SK-N-SH treated with all-trans-retinoic acid at 6 μM for 48 hours (cell line): ENCODE measurements around the gene SMTNL2.

ENCODE experiments used
- ATAC-seq: fragments of 200-7000 bp; cut with Tn5 transposase; 3 replicates; pipeline ENCODE4 v1.9.1; 2020; ENCODE audit warnings: mild to moderate bottlenecking, moderate library complexity
- ARNTL ChIP-seq: fragments of 450-650 bp; formaldehyde crosslinking; IDR thresholded peaks from 2 replicates; pipeline ENCODE4 v1.5.0; 2020; ENCODE audit warnings: low read depth, mild to moderate bottlenecking, moderate library complexity, borderline replicate concordance
- BACH2 ChIP-seq: fragments of 250-450 bp; sonication (Bioruptor Pico); IDR thresholded peaks from 2 replicates; pipeline ENCODE4 v1.9.0; 2021; ENCODE audit warnings: mild to moderate bottlenecking, borderline replicate concordance
- CREB5 ChIP-seq: fragments of 250-450 bp; sonication (Bioruptor Pico); IDR thresholded peaks from 2 replicates; pipeline ENCODE4 v1.5.1; 2020; ENCODE audit warnings: low read depth, mild to moderate bottlenecking, moderate library complexity
- CSDC2 ChIP-seq: fragments of 250-450 bp; sonication (Bioruptor Pico); IDR thresholded peaks from 2 replicates; pipeline ENCODE4 v1.5.0; 2020; ENCODE audit warnings: mild to moderate bottlenecking, moderate library complexity
- ESRRG ChIP-seq: fragments of 250-450 bp; sonication (Bioruptor Pico); IDR thresholded peaks from 2 replicates; pipeline ENCODE4 v1.6.1; 2021; ENCODE audit warnings: mild to moderate bottlenecking
- GLIS3 ChIP-seq: fragments of 250-450 bp; sonication (Bioruptor Pico); IDR thresholded peaks from 2 replicates; pipeline ENCODE4 v1.5.0; 2020; ENCODE audit warnings: mild to moderate bottlenecking, moderate library complexity
- OSR1 ChIP-seq: fragments of 250-450 bp; sonication (Bioruptor Pico); IDR thresholded peaks from 2 replicates; pipeline ENCODE4 v1.8.0; 2022; ENCODE audit warnings: moderate library complexity, mild to moderate bottlenecking, inconsistent platforms
- POU6F1 ChIP-seq: fragments of 250-450 bp; sonication (Bioruptor Pico); IDR thresholded peaks from 2 replicates; pipeline ENCODE4 v1.8.0; 2021; ENCODE audit warnings: low read depth, mild to moderate bottlenecking, moderate library complexity, borderline replicate concordance
- PPARA ChIP-seq: fragments of 250-450 bp; sonication (Bioruptor Pico); IDR thresholded peaks from 2 replicates; pipeline ENCODE4 v1.5.0; 2020; ENCODE audit warnings: mild to moderate bottlenecking, borderline replicate concordance
- RARB ChIP-seq: fragments of 250-450 bp; sonication (Bioruptor Pico); IDR thresholded peaks from 2 replicates; pipeline ENCODE4 v1.8.0; 2021; ENCODE audit warnings: mild to moderate bottlenecking, moderate library complexity
- SNAI2 ChIP-seq: fragments of 250-450 bp; sonication (Bioruptor Pico); IDR thresholded peaks from 2 replicates; pipeline ENCODE4 v1.5.0; 2020; ENCODE audit warnings: mild to moderate bottlenecking, moderate library complexity
- TCF4 ChIP-seq: fragments of 250-450 bp; sonication (Bioruptor Pico); IDR thresholded peaks from 2 replicates; pipeline ENCODE4 v1.8.0; 2021; ENCODE audit warnings: mild to moderate bottlenecking, moderate library complexity, borderline replicate concordance
- TOX ChIP-seq: fragments of 250-450 bp; sonication (Bioruptor Pico); IDR thresholded peaks from 2 replicates; pipeline ENCODE4 v1.8.0; 2021; ENCODE audit warnings: mild to moderate bottlenecking, moderate library complexity, borderline replicate concordance
- ZC3H10 ChIP-seq: fragments of 250-450 bp; sonication (Bioruptor Pico); IDR thresholded peaks from 2 replicates; pipeline ENCODE4 v1.5.1; 2021; ENCODE audit warnings: mild to moderate bottlenecking, moderate library complexity
- ZFP3 ChIP-seq: fragments of 250-450 bp; sonication (Bioruptor Pico); IDR thresholded peaks from 2 replicates; pipeline ENCODE4 v1.5.0; 2020; ENCODE audit warnings: mild to moderate bottlenecking, moderate library complexity
- ZFP30 ChIP-seq: fragments of 450-650 bp; formaldehyde crosslinking; IDR thresholded peaks from 2 replicates; pipeline ENCODE4 v1.5.0; 2022; ENCODE audit warnings: mild to moderate bottlenecking, moderate library complexity
- ZNF70 ChIP-seq: fragments of 450-650 bp; formaldehyde crosslinking; IDR thresholded peaks from 2 replicates; pipeline ENCODE4 v1.5.0; 2020; ENCODE audit warnings: mild to moderate bottlenecking, moderate library complexity
- ZNF8 ChIP-seq: fragments of 450-650 bp; formaldehyde crosslinking; IDR thresholded peaks from 2 replicates; pipeline ENCODE4 v1.5.0; 2020; ENCODE audit warnings: mild to moderate bottlenecking, moderate library complexity
- TF ChIP-seq, protein P1 (sequence below): fragments of 250-450 bp; sonication (Bioruptor Pico); IDR thresholded peaks from 2 replicates; pipeline ENCODE4 v1.5.1; 2021; ENCODE audit warnings: mild to moderate bottlenecking, moderate library complexity
- TF ChIP-seq, protein P2 (sequence below): fragments of 250-450 bp; sonication (Bioruptor Pico); IDR thresholded peaks from 2 replicates; pipeline ENCODE4 v1.5.0; 2020; ENCODE audit warnings: mild to moderate bottlenecking, moderate library complexity
- TF ChIP-seq, protein P3 (sequence below): fragments of 250-450 bp; sonication (Bioruptor Pico); IDR thresholded peaks from 2 replicates; pipeline ENCODE4 v1.8.0; 2020; ENCODE audit warnings: mild to moderate bottlenecking, moderate library complexity, borderline replicate concordance

Gene SMTNL2

DNA sequence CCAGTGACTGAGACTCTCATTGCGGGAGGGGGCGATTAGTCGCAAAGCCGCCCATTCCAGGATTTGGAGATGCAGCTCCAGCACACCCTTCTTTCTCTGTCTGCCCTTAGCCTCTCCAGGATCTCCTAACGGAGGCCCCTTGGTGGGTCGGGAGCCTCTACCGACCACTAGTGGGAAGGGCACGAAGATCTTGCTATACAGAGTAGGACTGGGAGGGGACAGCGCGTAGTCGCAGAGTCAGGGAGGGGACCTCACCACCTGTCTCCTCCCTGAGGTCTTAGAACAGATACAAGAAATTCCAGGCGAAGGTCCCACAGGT is 588 bp upstream of the SMTNL2 start:
- ATAC-seq, result peak; percentile 75
- TF ChIP-seq TCF4 (CRISPR knock-in tag) (no peak), CREB5 (CRISPR knock-in tag) (no peak), CSDC2 (CRISPR knock-in tag) (no peak), ZC3H10 (CRISPR knock-in tag) (no peak), SNAI2 (CRISPR knock-in tag) (no peak)

DNA sequence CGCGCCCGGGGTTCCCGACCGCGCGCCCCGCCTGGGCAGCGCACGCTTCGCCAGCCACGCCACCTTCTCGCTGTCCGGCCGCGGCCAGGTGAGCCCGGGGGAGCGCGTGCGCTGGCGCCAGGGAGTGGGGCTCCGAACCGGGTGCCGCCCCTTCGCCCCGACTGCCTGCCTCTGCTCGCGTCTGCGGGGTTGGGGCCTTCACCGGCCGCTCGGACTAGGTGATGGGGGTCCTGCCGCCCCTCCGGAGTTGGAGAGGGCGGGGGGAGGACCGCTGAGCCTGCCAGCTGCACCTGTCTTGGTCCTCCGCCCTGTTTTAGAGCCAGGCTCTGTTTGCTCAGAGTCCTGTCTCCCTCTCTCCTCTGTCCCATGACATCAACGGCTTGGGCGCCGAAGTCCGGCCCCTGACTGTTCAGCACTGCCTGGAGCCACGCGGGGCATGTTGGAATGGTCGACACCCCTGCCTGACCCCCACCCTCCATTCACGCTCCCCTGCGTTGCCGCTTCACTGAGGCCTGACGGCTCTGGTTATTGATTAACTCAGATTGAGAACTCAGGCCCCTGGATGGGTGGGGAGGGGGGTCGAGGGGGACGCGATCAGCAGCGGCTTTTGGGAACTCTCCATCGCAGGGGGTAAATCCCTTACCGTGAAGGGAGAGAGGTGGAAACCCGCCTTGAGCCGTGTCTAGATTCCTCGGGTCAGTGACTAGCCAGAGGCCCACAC is 748 bp downstream of the SMTNL2 start:
- ATAC-seq, result no peak
- no peak for TF ChIP-seq ZFP30 (CRISPR knock-in tag)
- TF ChIP-seq ARNTL, result no peak
- TF ChIP-seq PPARA (CRISPR knock-in tag), result no peak
- TF ChIP-seq POU6F1 (CRISPR knock-in tag), result no peak
- TF ChIP-seq TCF4 (CRISPR knock-in tag), result no peak
- TF ChIP-seq ZC3H10 (CRISPR knock-in tag), result no peak
- no peak for TF ChIP-seq ZFP3 (CRISPR knock-in tag)
- TF ChIP-seq SNAI2 (CRISPR knock-in tag), result no peak
- TF ChIP-seq, protein P1, sequence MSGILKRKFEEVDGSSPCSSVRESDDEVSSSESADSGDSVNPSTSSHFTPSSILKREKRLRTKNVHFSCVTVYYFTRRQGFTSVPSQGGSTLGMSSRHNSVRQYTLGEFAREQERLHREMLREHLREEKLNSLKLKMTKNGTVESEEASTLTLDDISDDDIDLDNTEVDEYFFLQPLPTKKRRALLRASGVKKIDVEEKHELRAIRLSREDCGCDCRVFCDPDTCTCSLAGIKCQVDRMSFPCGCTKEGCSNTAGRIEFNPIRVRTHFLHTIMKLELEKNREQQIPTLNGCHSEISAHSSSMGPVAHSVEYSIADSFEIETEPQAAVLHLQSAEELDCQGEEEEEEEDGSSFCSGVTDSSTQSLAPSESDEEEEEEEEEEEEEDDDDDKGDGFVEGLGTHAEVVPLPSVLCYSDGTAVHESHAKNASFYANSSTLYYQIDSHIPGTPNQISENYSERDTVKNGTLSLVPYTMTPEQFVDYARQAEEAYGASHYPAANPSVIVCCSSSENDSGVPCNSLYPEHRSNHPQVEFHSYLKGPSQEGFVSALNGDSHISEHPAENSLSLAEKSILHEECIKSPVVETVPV (CRISPR knock-in tag), result no peak
- TF ChIP-seq CSDC2 (CRISPR knock-in tag), result no peak
- no peak for TF ChIP-seq CREB5 (CRISPR knock-in tag)
- TF ChIP-seq OSR1, result no peak
- TF ChIP-seq TOX (CRISPR knock-in tag), result no peak
- no peak for TF ChIP-seq ZNF70
- TF ChIP-seq ZNF8 (CRISPR knock-in tag), result no peak
- TF ChIP-seq, protein P2, sequence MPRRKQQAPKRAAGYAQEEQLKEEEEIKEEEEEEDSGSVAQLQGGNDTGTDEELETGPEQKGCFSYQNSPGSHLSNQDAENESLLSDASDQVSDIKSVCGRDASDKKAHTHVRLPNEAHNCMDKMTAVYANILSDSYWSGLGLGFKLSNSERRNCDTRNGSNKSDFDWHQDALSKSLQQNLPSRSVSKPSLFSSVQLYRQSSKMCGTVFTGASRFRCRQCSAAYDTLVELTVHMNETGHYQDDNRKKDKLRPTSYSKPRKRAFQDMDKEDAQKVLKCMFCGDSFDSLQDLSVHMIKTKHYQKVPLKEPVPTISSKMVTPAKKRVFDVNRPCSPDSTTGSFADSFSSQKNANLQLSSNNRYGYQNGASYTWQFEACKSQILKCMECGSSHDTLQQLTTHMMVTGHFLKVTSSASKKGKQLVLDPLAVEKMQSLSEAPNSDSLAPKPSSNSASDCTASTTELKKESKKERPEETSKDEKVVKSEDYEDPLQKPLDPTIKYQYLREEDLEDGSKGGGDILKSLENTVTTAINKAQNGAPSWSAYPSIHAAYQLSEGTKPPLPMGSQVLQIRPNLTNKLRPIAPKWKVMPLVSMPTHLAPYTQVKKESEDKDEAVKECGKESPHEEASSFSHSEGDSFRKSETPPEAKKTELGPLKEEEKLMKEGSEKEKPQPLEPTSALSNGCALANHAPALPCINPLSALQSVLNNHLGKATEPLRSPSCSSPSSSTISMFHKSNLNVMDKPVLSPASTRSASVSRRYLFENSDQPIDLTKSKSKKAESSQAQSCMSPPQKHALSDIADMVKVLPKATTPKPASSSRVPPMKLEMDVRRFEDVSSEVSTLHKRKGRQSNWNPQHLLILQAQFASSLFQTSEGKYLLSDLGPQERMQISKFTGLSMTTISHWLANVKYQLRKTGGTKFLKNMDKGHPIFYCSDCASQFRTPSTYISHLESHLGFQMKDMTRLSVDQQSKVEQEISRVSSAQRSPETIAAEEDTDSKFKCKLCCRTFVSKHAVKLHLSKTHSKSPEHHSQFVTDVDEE (CRISPR knock-in tag), result no peak
- no peak for TF ChIP-seq ESRRG
- TF ChIP-seq BACH2, result no peak
- TF ChIP-seq GLIS3 (CRISPR knock-in tag), result no peak
- TF ChIP-seq, protein P3, sequence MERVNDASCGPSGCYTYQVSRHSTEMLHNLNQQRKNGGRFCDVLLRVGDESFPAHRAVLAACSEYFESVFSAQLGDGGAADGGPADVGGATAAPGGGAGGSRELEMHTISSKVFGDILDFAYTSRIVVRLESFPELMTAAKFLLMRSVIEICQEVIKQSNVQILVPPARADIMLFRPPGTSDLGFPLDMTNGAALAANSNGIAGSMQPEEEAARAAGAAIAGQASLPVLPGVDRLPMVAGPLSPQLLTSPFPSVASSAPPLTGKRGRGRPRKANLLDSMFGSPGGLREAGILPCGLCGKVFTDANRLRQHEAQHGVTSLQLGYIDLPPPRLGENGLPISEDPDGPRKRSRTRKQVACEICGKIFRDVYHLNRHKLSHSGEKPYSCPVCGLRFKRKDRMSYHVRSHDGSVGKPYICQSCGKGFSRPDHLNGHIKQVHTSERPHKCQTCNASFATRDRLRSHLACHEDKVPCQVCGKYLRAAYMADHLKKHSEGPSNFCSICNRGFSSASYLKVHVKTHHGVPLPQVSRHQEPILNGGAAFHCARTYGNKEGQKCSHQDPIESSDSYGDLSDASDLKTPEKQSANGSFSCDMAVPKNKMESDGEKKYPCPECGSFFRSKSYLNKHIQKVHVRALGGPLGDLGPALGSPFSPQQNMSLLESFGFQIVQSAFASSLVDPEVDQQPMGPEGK (CRISPR knock-in tag), result no peak

GRCh38 chr17:4585638-4585994 is 1.3 kb downstream of the SMTNL2 start:
- TF ChIP-seq ZFP3 (CRISPR knock-in tag) (no peak), SNAI2 (CRISPR knock-in tag) (no peak), ZFP30 (CRISPR knock-in tag) (no peak), TCF4 (CRISPR knock-in tag) (no peak), PPARA (CRISPR knock-in tag) (no peak), TOX (CRISPR knock-in tag) (no peak), RARB (no peak), OSR1 (no peak), BACH2 (no peak), GLIS3 (CRISPR knock-in tag) (no peak)
- ATAC-seq, result no peak
